Left renal pelvis (tissue), 4 donors: ENCODE results near the gene DCAF17. TPM values are rescaled to one million over a fixed set of nuclear protein-coding genes. Genes with fewer than 3 reads are reported as not detected.
"Not testable (repeated sequence)": the region's sequence is repeated elsewhere in the genome, so short reads cannot be mapped to it uniquely, and the experiment has no call there.

ENCODE experiments used
- DNase-seq, 4 donors: peaks; one replicate each; pipeline ENCODE4 v3.0.0-alpha.2; 2013; ENCODE audit warnings: low read depth in 4 of 4, low spot score in 3 of 4
- polyA plus RNA-seq, 4 donors: library from polyadenylated mRNA; unstranded; fragments of 120-200 nt; gene quantifications; one replicate each; pipeline ENCODE4 v1.2.1, GENCODE V29; 2013; ENCODE audit not compliant: insufficient read length in 4 of 4

Gene DCAF17
- polyA plus RNA-seq, 4 donors: 22.1 to 33.3 (median 26.8) TPM

- no peak for DNase-seq
These were observed 23.9 kb upstream of the DCAF17 start for GRCh38 chr2:171410101-171410500.

- no peak for DNase-seq
These were observed 23.4 kb upstream of the DCAF17 start for GRCh38 chr2:171410624-171411023.

GRCh38 chr2:171411214-171411613 is 22.8 kb upstream of the DCAF17 start:
- DNase-seq: no peak

- no peak for DNase-seq
These were observed 22.1 kb upstream of the DCAF17 start for GRCh38 chr2:171411791-171412483.

GRCh38 chr2:171412571-171413175 is 21.4 kb upstream of the DCAF17 start:
- no peak for DNase-seq

GRCh38 chr2:171414645-171415044 is 19.4 kb upstream of the DCAF17 start:
- DNase-seq: not testable (repeated sequence)

- peak; percentile 76 to 88 (median 80) for DNase-seq
These were observed 17.8 kb upstream of the DCAF17 start for GRCh38 chr2:171416009-171416926.

- DNase-seq: no peak
These were observed 14.7 kb upstream of the DCAF17 start for GRCh38 chr2:171419333-171419732.

- no peak for DNase-seq
These were observed 13.1 kb upstream of the DCAF17 start for GRCh38 chr2:171420728-171421563.

GRCh38 chr2:171422710-171423495 is 11.1 kb upstream of the DCAF17 start:
- not testable (repeated sequence) for DNase-seq

- no peak for DNase-seq
These were observed 3.3 kb upstream of the DCAF17 start for GRCh38 chr2:171430516-171431410.

- no peak for DNase-seq
These were observed 2.3 kb upstream of the DCAF17 start for GRCh38 chr2:171431677-171432167.

GRCh38 chr2:171432206-171432968 is 1.6 kb upstream of the DCAF17 start:
- no peak for DNase-seq

- DNase-seq: peak in 2 of 4 donors; percentile 14 to 19
These were observed 860 bp upstream of the DCAF17 start for GRCh38 chr2:171432969-171433762.

- DNase-seq: no peak
These were observed 338 bp upstream of the DCAF17 start, which contains the start of gene METTL8 for GRCh38 chr2:171433763-171434012. Gene METTL8, minus strand, starts transcription at chr2:171433990. Its CDS starts 41,805 bp downstream, at chr2:171392185.

- no peak for DNase-seq
These were observed 2.3 kb downstream of the DCAF17 start for GRCh38 chr2:171436307-171436706.

GRCh38 chr2:171441470-171441869 is 7.4 kb downstream of the DCAF17 start:
- DNase-seq: no peak
